GM12891 (cell line): ENCODE results near the gene AMMECR1.

Experiments
- DNase-seq: peaks from one replicate; pipeline ENCODE4 v3.0.0; 2011; ENCODE audit warnings: low spot score; ENCODE audit not compliant: insufficient read length
- FAIRE-seq: peaks from 2 replicates; lab custom pipeline; 2011; peaks lifted over from hg19 to GRCh38; lab: Jason Lieb, UNC
- PAX5 ChIP-seq: IDR thresholded peaks from 2 replicates; pipeline ENCODE4 v1.6.1; 2011; ENCODE audit warnings: low read length, moderate library complexity, mild to moderate bottlenecking; ENCODE audit not compliant: insufficient read depth, severe bottlenecking
- POLR2A ChIP-seq: IDR thresholded peaks from 2 replicates; pipeline ENCODE4 v1.6.1; 2011; ENCODE audit warnings: low read depth, low read length, control low read depth
- POLR2AphosphoS5 ChIP-seq: IDR thresholded peaks from 2 replicates; pipeline ENCODE4 v1.6.1; 2011; ENCODE audit warnings: low read depth, low read length, control low read depth
- POU2F2 ChIP-seq: IDR thresholded peaks from 2 replicates; pipeline ENCODE4 v1.6.1; 2011; ENCODE audit warnings: low read depth, mild to moderate bottlenecking, control low read depth, low read length, moderate library complexity
- SPI1 ChIP-seq: IDR thresholded peaks from 2 replicates; pipeline ENCODE4 v1.6.1; 2011; ENCODE audit warnings: low read depth, low read length, control low read depth
- TAF1 ChIP-seq: IDR thresholded peaks from 2 replicates; pipeline ENCODE4 v1.6.1; 2011; ENCODE audit warnings: low read depth, low read length, control low read depth

Gene AMMECR1

GRCh38 chrX:110212299-110212698 is 105.6 kb downstream of the AMMECR1 start:
- TF ChIP-seq SPI1 = no peak
- TF ChIP-seq PAX5 = no peak
- no peak for TF ChIP-seq POU2F2
- TF ChIP-seq POLR2AphosphoS5 = no peak
- TF ChIP-seq TAF1 = no peak
- no peak for TF ChIP-seq POLR2A
- FAIRE-seq (no peak), DNase-seq (no peak)

- FAIRE-seq (no peak), DNase-seq (no peak)
- no peak for TF ChIP-seq POLR2A
- TF ChIP-seq POU2F2 = no peak
- TF ChIP-seq POLR2AphosphoS5 = no peak
- TF ChIP-seq TAF1 = no peak
- TF ChIP-seq SPI1 = no peak
- no peak for TF ChIP-seq PAX5
These were observed 106.5 kb downstream of the AMMECR1 start for GRCh38 chrX:110211340-110211739.

- no peak for TF ChIP-seq POLR2AphosphoS5
- no peak for TF ChIP-seq POLR2A
- TF ChIP-seq SPI1 = no peak
- TF ChIP-seq PAX5 = no peak
- TF ChIP-seq TAF1 = no peak
- TF ChIP-seq POU2F2 = no peak
- DNase-seq = no peak
- no peak for FAIRE-seq
These were observed 107.3 kb downstream of the AMMECR1 start for GRCh38 chrX:110210417-110211139.

GRCh38 chrX:110208092-110208491 is 109.8 kb downstream of the AMMECR1 start:
- no peak for DNase-seq
- TF ChIP-seq POU2F2 (no peak), POLR2A (no peak), SPI1 (no peak), PAX5 (no peak), TAF1 (no peak), POLR2AphosphoS5 (no peak)
- FAIRE-seq = no peak

DNA sequence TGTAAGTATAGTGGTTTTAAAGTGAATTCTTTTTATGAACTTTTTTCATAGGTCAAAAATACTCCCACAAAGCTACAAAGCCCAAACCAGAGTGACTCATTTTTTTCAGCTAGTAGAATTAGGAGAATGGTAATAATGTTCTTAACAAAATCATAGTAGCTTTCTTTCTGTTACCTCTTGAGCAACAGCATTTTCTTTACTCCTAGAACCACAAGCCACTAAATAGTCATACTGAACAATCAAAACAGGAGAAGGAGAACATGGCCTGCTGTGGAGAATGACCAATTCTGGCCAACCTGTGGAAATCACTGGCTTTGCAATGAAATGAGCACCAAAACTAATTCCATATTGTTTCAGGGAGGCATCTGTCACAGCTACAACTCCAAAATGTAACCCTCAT is 112.9 kb downstream of the AMMECR1 start:
- no peak for FAIRE-seq
- no peak for DNase-seq
- no peak for TF ChIP-seq POLR2AphosphoS5
- TF ChIP-seq PAX5 = no peak
- TF ChIP-seq POU2F2 = no peak
- no peak for TF ChIP-seq TAF1
- TF ChIP-seq POLR2A = no peak
- TF ChIP-seq SPI1 = no peak

DNA sequence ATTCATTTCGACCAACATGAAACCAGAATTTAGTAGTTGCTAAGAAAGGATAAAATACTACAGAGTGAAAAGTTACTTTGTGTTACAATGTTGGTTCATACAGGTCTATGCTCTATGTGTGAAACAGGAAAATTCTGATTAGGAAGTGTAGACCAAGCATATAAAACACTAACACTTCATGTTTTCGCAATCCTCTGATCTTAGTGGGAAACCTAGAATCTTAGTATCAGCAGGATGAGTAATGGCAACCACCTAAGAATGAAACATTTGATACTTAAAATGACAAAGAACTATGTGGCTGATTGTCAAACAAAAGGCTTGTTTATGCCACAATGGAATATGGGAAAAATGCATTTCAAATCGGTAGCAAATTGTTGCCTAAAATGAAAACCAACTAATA is 116.1 kb downstream of the AMMECR1 start:
- TF ChIP-seq PAX5 (no peak), POLR2A (no peak), TAF1 (no peak), POLR2AphosphoS5 (no peak), POU2F2 (no peak), SPI1 (no peak)
- DNase-seq = no peak
- FAIRE-seq = peak; percentile 41

DNA sequence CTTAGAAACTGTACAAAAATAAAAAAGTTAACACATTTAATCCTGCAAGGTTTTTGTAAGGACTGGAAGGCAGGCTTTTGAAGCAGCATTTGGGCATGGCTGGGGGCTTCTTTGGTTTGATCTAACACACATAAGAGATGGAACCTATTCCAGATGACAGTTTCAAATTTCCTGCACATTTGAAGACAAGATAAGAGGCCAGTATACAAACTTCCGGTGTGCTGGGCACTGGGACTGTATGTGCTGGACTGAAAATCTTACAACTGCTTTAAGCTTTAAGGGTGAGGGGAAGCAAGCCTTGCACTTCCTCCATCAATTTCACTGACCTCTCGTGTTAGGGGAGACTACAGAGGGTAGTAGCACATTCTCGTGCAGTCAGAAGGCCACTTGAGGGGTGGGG is 122.9 kb downstream of the AMMECR1 start:
- DNase-seq = no peak
- TF ChIP-seq TAF1 = no peak
- no peak for TF ChIP-seq POU2F2
- no peak for FAIRE-seq

DNA sequence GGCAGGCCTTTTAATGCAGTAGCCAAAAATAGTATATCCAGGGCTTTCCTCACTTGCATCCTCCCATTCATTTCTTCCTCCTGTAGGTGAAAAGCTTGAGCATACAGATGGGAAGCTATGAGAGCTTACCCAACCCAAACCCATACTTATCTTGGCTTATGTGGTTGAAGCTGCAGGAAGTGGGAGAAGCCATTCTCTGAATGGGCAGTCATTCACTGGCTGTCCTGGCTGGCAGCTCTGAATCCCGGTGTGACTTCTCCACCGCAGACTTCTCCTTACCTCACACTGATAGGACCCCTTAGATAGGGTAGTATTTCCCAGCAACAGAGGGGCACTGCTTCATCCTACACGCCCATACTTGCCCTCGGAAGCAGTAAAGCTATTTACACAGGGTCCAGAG is 125.4 kb downstream of the AMMECR1 start:
- FAIRE-seq (peak; percentile 16), DNase-seq (no peak)
- no peak for TF ChIP-seq POLR2A
- no peak for TF ChIP-seq SPI1
- no peak for TF ChIP-seq PAX5
- TF ChIP-seq POU2F2 = no peak
- no peak for TF ChIP-seq POLR2AphosphoS5
- no peak for TF ChIP-seq TAF1

GRCh38 chrX:110188701-110189558 is 129.0 kb downstream of the AMMECR1 start:
- TF ChIP-seq SPI1 (peak; percentile 34; the same call in 1 of the 2 replicates), PAX5 (no peak)
- DNase-seq (no peak), FAIRE-seq (peak; percentile 54)

DNA sequence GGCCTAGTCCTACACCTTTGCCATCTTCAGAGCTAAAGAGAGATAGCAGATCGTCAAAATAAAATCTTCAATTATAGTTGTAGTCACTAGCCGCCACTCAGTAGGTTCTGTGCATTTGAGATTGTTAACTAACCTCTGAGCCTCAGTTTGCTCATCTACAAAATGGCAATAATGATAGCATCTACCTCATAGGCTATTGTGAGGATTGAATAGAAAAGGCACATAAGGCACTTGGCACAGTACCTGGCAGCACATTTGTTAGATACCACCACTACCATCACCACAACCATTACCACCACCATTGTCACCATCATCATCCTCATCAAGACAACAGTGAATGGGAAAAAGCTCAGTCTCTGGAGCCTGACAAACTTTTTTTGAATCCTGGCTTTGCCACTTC is 134.6 kb downstream of the AMMECR1 start:
- FAIRE-seq = no peak
- TF ChIP-seq TAF1 (no peak), POU2F2 (no peak), PAX5 (no peak), POLR2A (no peak), POLR2AphosphoS5 (no peak), SPI1 (no peak)
- DNase-seq = no peak
